Stimulated activated CD8-positive, alpha-beta memory T cell treated with anti-CD3 and anti-CD28 coated beads, Interleukin-7, amount 100 ng/mL, for 48 hours (primary cell): ENCODE data around the gene TMPRSS3.

Experiments
- DNase-seq, 2 donors: peaks; one replicate each; pipeline ENCODE4 v3.0.0-alpha.2; 2020; ENCODE audit warnings: low read depth in 1 of 2; ENCODE audit errors: extremely low read depth in 1 of 2

Gene TMPRSS3

DNA sequence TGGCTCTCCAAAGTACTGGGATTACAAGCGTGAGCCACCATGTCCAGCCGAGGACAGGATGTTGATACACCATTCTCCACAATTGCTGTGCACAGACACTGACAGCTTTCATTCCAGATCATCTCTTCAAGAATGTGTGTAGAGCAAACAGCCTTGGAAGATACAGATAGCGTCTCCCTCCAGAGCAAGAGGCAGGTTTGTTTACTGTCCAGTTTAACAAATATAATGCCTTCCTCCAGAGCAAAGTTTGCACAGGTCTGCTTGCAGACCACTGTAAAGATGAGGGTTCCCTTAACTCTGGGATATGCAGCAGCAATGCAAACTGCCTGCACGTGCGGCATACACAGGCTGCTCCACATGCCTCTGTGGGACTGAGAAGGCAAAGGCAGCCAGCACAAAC is 4.6 kb downstream of the TMPRSS3 start:
- no peak for DNase-seq

DNA sequence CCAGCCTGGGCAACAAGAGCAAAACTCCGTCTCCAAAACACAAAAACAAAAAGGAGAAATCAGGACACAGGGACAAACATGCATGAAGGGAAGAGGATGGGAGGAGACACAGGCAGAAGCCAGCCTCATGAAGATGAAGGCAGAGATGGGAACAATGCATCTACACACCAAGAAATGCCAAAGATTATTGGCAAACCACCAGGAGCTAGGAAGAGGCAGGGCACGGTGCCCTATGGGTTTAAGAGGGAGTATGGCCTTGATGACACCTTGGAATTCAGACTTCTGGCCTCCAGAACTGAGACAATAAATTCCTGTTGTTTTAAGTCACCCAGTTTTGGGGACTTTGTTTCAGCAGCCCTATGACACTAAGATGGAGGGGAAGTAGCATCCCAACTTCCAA is 5.2 kb downstream of the TMPRSS3 start:
- DNase-seq = no peak

DNA sequence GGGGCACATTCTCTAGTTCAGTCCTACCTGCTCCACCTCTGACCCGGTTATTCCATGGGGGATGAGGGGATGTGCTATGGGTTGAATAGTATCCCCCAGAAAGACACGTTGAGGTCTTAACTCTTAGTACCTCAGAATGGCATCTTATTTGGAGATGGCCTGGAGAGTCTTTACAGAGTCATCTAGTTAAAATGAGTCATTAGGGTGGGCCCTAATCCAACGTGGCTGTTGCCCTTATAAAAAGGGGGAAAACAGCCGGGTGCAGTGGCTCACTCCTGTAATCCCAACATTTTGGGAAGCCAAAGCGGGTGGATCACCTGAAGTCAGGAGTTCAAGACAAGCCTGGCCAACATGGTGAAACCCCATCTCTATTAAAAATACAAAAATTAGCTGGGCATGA is 5.7 kb downstream of the TMPRSS3 start:
- no peak for DNase-seq

DNA sequence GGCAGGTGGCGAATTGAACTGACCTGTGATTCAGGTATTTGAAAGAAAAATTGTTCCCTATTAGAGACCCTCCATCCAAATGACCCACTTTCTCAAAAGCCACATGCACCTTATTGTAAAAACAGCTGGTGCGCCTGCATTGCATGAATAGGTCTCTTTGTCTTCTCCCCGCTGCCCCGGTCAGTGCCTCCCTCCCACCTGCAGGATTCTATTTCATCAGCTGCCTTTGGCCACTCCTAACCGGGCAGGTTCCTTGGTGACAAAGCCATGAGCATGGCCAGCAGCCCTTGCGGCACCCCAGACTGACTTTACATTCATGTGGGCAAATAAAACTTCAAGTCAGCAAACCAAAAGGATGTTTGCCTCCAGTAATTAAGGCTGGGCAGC is 6.4 kb downstream of the TMPRSS3 start:
- no peak for DNase-seq

DNA sequence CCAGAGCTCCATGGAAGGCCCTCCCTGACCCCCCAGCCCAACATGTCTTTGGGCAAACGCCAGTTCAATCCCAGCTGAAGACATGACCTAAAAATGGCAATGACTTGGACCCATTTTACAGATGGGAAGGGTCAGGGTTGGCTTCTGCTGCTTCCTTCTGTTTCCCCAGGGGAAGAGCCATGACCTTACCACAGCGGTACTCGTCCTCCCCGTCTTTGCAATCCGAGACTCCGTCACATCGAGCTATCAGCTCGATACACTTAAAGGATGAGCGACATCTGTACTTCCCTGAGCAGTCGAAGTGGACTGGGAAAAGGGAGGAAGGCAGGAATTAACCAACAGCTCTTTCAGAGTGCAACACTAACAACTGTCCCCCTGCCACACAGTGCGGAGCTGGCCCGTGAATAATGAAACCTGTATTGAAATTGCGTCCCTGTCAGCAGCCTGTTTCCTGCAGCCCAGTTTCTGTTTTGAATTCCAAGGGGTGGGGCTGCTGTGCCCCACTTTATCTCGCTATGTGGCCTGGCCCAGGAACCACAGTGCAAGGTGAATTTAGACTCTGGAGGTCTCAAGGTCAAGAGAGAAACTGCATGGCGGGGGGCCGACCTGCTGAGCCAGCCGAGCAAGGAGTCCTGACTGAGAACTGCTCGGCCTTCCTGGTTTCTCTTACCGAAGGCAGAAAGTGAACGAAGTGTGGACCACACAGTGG is 7.0 kb downstream of the TMPRSS3 start:
- DNase-seq = no peak

DNA sequence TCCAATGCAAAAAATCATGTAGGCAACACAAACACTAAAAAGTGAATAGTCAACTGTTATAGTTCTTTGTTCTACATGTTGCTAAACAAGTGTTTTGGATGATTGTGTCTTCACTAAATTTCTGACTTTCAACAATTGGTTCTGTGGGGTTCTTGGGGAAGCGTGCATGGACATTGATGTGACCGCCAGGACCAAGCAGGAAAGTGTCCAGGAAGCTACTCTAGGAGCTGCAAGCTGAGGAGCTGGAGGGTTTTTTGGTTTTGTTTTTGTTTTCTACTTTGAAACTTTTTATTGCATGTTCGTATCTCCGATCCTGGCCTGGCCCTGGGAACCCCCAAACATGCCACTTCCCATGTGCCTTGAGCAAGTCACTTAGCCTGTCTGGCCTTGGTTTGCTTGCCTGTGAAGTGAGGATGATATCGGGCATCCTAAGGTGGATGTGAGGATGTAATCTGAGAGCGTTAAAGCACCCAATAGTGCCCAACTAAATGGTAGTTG is 8.0 kb downstream of the TMPRSS3 start:
- DNase-seq = no peak

DNA sequence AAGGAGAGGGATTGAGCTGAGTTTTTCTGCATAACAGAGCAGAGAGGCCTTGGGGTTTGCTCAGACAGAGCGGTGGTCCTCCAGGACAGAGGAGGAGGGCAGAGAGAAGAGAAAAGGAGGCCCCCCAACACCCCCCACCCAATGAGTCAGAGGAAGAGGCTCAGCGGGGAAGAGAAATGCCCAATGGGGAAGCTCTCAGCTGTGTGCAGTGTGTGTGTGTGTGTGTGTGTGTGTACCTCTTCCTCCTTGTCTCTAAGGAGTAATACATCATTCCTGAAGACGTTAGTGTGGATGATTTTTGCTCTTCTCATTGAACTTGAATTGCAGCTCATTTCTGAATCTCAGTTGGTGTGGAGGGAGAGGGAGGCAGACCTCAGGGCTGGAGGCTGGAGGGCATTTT is 8.7 kb downstream of the TMPRSS3 start:
- no peak for DNase-seq

DNA sequence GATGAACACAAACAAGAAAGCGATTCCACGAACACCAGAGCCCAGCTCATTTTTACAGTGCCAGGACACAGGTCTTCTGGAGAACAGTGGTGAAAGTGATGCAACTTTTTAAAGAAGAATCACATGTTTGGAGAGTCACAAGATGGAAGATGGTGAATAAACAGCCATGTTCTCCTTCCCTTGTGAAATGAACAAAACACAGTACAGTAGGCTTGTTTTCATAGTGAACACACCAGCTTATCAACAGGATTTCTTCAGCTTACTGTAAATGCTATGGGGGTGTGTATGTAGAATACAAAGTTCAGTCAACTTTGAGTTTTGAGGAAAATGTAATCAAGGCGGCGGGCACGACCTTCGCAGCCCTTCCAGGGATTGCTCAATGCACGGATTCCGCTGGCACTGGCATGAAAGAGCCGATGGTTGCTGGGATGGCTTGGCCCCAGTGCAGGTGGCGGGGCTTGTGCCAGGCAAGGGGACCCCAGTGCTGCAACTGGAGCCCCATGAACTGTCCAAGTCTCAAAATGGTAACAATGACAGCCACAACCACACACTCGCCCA is 9.7 kb downstream of the TMPRSS3 start:
- DNase-seq = no peak

DNA sequence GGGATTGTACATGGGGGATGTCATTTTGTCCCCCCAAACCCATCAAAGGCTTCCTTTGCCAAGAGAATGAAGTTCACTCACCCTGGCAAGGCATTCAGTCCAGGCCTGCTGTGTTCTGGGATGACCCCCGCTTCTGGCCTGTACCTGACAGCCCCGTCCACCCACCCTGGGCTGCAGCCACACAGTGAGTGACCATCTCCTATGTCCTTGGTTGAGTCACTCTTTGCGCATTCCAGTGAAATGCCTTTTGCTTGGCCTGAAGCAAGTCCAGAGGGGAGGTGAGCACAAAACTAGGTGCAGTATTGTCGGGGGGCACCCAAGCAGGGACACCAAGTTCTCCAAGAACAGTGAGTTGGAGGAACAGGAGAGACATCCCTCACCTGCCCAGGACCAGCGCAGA is 10.2 kb downstream of the TMPRSS3 start:
- no peak for DNase-seq

DNA sequence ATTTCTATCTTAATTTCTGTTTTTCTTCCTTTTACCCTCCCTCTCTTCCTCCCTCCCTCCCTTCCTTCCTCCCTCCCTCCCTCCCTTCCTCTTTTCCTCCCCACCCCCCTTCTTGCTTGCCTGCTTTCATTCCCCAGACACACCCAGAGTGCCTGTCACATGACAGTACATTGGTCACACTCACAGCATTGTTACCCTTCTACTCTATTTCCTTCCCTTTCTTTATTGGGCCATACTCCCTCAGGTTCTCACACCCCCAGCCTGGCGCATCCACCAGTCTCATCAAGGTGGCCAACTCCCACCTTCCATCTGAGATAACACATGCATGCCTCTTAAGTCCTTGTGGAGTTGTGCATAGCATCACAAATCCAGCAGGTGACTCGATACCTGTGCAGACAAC is 10.9 kb downstream of the TMPRSS3 start:
- no peak for DNase-seq

DNA sequence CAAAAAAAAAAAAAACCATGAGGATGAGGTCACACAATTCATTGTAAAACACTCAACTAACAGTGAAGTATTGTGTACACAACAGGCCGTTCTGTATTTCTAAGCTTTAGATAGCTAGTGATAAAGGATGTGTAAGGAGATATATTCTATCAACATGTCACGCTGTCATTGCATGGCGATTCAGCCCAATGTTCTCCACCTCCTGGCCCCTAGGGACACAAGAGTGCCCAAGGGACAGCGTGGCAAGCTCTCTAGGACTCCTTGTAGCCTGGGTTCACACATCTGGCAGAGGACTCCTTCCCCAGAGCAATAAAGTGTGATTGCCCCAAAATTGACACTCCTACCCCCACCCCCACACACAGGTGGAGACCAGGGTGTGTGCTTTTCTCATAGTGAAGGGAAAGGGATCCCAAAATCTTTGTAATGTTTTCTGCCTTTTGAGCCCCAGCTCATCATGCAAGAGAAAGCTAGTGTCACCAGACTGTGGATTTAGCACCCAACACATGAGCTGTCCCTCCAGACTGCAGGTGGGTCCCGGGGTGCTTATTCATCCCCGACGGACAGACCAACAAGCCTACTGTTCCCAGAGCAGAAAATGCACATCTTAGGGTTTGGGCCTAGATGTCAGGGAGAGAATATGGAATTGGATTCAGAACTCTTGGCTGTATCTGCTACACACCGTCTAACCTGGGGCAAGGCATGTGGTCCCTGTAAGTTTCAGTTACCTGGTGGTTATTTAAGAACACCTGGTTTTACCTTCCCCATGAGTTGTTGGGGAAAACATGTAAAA is 11.5 kb downstream of the TMPRSS3 start:
- no peak for DNase-seq

DNA sequence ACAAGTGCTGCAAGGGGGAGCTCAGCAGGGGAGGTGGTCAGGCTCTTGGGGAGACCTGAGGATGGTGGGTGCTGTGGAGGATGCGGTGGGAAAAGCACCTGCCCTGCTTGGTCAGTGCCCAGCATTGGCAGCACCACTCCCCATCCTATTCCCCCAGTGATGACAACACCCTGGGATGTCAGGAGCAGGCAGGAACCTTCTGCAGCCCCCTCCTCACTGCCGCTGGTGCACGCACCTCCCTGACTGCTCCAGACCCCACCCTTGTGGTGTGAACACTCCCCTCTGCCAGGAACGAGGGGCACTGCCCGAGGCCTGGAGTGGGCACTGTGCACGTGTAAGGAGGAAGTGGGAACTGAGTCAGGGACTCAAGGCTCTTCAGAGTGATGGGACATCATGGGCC is 12.5 kb downstream of the TMPRSS3 start:
- DNase-seq = no peak

DNA sequence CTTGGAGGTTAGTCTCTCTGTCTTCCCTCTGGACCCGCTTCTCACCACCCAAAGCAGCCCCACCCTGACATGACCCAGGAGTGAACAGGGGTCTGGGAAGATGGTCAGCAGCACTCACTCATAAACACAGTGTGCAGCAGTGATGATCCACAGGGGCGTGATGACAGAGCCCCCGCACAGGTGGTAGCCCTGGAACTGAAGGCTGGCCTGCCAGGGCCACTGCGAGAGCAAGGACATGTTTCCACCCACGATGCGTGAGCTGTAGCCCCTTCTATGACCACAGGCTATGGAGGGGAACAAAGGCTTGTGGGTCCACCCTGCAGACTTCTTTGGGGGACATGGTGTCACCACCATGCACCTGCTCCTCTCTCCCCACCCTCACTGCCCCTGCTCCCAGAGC is 12.9 kb downstream of the TMPRSS3 start:
- DNase-seq = no peak

DNA sequence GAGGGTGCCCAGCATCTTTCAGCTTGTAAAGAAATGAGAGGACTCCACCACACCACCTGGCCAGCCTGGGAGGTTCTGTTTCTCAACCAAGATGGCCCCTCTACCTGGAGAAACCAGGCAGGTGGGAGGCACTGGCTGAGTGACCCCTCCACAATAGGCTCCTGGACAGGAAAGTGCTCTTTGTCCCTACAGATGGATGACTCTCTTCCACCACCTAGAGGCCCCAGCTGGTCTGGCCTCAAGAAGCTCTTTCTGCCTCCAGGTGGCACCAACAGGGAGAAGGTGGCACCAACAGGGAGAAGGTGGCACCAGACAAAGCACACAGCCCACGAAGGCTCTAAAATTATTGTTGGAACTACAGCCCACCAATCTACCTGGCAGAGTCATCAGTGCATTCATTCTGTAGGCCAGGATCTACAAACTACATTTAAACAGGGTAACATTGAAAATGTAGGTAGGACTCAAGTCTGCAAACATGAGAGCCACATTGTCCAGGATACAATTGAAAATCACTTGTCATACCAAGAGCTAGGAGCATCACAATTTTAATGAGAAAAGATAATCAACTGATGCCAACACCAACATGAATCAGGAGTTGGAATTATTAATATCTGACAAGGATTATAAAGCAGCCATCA is 14.4 kb downstream of the TMPRSS3 start:
- DNase-seq = no peak

DNA sequence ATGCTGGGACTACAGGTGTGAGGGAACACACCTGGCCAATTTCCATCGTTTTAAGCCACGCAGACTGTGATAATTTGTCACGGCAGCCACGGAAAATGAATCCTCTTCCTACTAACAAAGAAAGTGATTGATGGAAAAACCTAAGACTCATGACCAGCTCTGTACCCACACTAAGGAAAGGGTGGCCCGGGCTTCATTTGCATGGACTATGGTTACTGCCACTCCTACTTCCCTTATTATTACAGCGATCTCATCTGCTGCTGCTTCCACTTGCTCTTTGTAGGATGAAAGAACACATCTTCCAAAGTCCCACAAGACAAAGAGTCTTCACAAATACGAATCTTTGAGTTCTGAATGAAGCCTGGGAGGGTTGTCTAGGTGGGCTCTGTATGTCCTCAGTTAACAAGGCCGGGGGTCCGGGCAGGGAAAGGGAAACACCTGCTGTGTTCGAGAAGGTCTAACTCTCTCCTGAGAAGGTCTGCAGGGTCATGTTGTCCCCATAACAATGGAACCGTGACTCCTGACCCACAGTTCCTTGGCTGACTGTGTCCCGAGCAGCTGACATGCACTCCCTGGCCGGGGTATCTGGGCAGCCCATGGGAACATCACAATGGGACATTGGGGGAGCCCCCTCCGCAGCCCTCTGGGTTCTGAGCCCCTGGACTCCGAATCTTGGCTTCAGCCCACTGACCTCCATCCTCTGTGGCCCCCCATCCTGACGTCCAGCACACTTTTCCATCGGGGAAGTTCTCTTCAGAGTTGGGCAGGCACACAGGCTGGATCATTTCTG is 16.2 kb downstream of the TMPRSS3 start:
- DNase-seq = no peak

DNA sequence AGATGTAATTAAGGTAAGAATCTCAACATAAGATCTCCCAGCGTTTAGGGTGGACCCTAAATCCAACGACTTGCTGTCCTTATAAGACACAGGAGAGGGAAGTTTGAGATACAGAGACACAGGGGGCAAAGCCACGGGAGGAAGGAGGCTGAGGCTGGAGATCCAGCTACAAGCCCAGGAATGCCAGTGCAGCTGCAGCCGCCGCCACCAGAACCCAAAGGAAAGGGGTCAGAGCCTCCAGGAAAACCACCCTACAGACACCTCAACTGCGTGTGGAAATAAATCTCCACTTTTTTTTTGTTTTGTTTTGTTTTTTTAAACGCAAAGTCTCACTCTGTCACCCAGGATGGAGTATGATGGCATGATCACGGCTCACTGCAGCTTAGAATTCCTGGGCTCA is 17.4 kb downstream of the TMPRSS3 start:
- DNase-seq = no peak

DNA sequence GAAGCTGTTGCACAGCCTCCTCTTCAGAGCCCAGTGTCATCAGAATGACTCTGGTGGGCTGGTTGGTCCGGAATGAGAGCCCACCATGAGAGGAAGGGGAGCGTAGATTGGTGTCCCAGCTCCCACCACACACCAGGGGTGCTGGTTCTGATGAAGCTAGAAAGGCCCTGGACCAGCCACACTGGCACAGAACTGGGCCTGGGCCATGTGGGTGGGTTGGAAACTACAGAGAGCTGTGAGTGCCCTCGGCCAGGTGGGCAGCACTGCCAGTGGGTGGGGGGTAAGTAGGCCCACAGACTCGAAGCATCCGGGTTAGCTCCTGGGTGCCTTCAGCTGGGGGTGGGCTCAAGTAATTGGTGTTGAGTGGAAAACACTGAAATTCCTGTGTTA is 17.9 kb downstream of the TMPRSS3 start:
- no peak for DNase-seq

DNA sequence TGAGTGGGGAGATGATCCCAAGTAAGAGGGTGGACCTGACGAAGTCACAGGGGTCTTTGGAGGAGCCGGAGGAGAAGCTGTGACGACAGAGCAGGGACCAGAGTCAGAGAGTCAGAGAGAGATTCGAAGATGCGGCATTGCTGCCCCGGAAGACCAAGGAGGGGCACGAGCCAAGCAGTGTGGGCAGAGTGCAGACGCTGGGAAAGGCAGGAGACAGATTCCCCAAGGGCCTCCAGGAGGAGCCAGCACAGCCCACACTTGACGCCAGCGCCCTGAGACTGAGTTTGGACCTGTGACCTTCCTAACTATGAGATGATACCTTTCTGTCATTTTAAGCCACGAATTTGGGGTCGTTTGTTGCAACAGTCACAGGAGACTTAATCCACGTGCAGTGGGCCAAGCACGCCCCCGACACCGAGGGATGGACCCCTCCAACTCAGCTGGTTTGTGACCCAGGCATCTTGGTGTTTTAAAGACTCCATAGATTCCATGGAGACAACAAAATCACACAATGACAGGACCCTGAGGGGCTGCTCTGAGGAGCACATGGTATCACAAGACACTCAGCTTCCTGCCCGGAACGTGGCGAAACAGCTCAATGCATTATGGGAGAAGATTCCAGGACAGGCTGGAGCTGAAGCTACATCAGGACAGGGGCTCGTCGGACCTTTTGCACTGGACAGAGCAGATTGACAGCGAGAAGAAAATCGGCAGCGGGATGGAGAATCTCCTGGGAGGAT is 18.5 kb downstream of the TMPRSS3 start:
- no peak for DNase-seq

DNA sequence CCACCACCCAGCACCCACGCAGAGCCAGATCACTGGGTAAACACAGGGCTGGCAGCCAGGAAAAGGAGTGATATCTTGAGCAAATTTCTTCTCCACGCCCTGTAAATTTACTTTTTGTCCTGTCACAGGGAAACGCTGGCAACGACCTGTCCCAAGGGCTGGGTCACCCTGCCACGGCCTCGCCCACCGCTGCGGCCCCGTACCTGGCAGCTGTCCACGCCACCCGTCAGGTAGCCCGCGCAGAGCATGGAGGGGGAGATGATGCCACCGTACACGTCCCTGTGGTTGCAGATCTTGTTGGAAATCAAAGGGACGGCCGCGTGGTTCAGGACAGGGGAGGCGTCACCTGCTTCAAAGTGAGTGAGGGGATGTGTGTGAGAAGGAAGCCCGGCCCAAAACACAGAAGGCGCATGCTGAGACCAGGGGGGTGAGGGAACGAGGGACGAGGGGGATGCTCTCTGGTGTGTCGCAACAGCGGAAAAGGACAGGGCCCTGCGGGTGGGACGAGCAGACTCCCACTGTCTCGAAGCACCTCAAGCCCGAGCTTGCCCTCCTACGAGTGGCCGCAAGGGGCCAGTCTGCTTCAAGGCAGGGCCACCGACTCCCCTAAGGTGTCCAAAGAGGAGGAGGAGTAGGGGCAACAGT is 19.4 kb downstream of the TMPRSS3 start:
- DNase-seq = no peak

DNA sequence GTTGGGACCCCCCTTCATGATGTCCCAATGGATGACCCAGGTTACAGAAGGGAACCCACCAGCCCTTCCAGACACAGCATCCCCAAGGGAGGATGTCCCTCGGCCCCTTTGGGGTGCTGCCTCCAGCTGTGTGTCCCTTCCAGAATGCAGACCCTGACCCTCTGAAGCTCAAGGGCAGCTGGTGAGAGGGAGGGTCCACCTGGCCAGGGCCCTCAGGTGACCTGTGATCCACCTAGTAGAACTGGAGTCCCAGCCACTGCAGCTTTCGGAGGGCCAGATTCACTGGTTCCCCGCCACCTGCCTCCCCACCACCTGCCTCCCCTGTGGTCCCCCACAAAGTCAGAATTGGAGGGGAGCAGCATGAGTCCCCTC is 19.9 kb downstream of the TMPRSS3 start:
- no peak for DNase-seq
